ENCODE results near the gene FOXK1.
"Not testable (repeated sequence)": the region's sequence is repeated elsewhere in the genome, so short reads cannot be mapped to it uniquely, and the experiment has no call there.

The FOXK1 gene

GRCh38 chr7:4681886-4682620, at the start of gene FOXK1:
Gene FOXK1, plus strand, starts transcription at chr7:4682295. Its CDS starts 14 bp downstream, at chr7:4682309.
- DNase-seq (ENCODE audit: low read depth in 2 of 2, low spot score in 1 of 2) = peak; percentile 47 to 57

GRCh38 chr7:4633012-4633411, 49.1 kb upstream of the FOXK1 start:
- DNase-seq (ENCODE audit: low read depth in 2 of 2, low spot score in 1 of 2) = no peak

GRCh38 chr7:4634166-4634565, 47.9 kb upstream of the FOXK1 start:
- DNase-seq (ENCODE audit: low read depth in 2 of 2, low spot score in 1 of 2) = no peak

GRCh38 chr7:4638781-4639575, 43.1 kb upstream of the FOXK1 start:
- DNase-seq (ENCODE audit: low read depth in 2 of 2, low spot score in 1 of 2) = no peak

GRCh38 chr7:4641091-4641666, 40.9 kb upstream of the FOXK1 start:
- DNase-seq (ENCODE audit: low read depth in 2 of 2, low spot score in 1 of 2) = no peak

- DNase-seq (ENCODE audit: low read depth in 2 of 2, low spot score in 1 of 2) = peak; percentile 88 to 92
Observed at GRCh38 chr7:4641667-4642467, 40.2 kb upstream of the FOXK1 start.

- DNase-seq (ENCODE audit: low read depth in 2 of 2, low spot score in 1 of 2) = no peak
Observed at GRCh38 chr7:4642468-4643203, 39.5 kb upstream of the FOXK1 start.

- DNase-seq (ENCODE audit: low read depth in 2 of 2, low spot score in 1 of 2) = not testable (repeated sequence)
Observed at GRCh38 chr7:4643204-4643471, 39.0 kb upstream of the FOXK1 start.

GRCh38 chr7:4645246-4645645, 36.8 kb upstream of the FOXK1 start:
- DNase-seq (ENCODE audit: low read depth in 2 of 2, low spot score in 1 of 2) = no peak

- DNase-seq (ENCODE audit: low read depth in 2 of 2, low spot score in 1 of 2) = no peak
Observed at GRCh38 chr7:4648111-4648510, 34.0 kb upstream of the FOXK1 start.

GRCh38 chr7:4650433-4651047, 31.6 kb upstream of the FOXK1 start:
- no peak for DNase-seq (ENCODE audit: low read depth in 2 of 2, low spot score in 1 of 2)

GRCh38 chr7:4653771-4654170, 28.3 kb upstream of the FOXK1 start:
- no peak for DNase-seq (ENCODE audit: low read depth in 2 of 2, low spot score in 1 of 2)

GRCh38 chr7:4655311-4655710, 26.8 kb upstream of the FOXK1 start:
- DNase-seq (ENCODE audit: low read depth in 2 of 2, low spot score in 1 of 2) = no peak

GRCh38 chr7:4655896-4656295, 26.2 kb upstream of the FOXK1 start:
- DNase-seq (ENCODE audit: low read depth in 2 of 2, low spot score in 1 of 2) = no peak

GRCh38 chr7:4657640-4658417, 24.3 kb upstream of the FOXK1 start:
- no peak for DNase-seq (ENCODE audit: low read depth in 2 of 2, low spot score in 1 of 2)

GRCh38 chr7:4659551-4660286, 22.4 kb upstream of the FOXK1 start:
- DNase-seq (ENCODE audit: low read depth in 2 of 2, low spot score in 1 of 2) = no peak

- DNase-seq (ENCODE audit: low read depth in 2 of 2, low spot score in 1 of 2) = no peak
Observed at GRCh38 chr7:4661871-4662270, 20.2 kb upstream of the FOXK1 start.

GRCh38 chr7:4663239-4664018, 18.7 kb upstream of the FOXK1 start:
- DNase-seq (ENCODE audit: low read depth in 2 of 2, low spot score in 1 of 2) = no peak

Measured in stimulated activated CD8-positive, alpha-beta memory T cell treated with anti-CD3 and anti-CD28 coated beads, Interleukin-4, amount 100 ng/mL, for 1 hour (primary cell).